RKO (cell line): ENCODE measurements around the gene SMAD3.
"Not testable (repeated sequence)": the region's sequence is repeated elsewhere in the genome, so short reads cannot be mapped to it uniquely, and the experiment has no call there.

Experiments used
- DNase-seq: peaks from one replicate; pipeline ENCODE4 v3.0.0-alpha.2; 2016; ENCODE audit warnings: low spot score

Gene SMAD3

DNA sequence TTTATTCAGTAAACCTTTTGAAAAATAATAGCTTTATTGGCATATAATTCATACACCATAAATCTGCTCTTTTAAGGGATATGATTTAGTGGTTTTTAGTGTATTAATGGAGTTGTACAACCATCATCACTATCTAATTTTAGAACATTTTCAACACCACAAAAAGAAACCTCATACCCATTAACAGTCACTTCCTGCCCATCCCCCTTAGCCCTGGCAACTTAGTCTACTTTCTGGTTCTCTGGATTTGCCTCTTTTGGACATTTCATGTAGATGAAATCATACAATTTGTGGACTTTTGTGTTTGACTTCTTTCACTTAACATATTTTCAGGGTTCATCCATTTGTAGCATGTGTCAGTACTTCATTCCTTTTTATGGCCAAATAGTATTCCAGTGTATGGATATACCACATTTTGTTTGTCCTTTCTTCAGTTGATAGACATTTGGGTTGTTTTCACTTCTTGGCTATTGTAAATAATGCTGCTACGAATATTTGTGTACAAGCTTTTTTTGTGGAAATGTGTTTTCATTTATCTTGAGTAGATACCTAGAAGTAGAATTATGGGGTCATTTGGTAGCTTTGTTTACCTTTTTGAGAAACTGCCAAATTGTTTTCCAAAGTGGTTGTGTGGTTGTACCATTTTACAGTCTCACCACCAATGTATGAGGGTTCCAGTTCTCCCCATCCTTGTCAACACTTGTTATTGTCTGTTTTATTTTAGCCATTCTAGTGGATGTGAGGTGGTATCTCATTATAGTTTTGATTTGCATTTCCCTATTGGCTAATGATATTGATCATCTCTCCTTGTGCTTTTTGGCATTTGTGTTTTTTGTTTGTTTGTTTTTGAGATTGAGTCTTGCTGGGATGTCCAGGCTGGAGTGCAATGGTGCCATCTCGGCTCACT lies 45.8 kb downstream of the SMAD3 start:
- no peak for DNase-seq

DNA sequence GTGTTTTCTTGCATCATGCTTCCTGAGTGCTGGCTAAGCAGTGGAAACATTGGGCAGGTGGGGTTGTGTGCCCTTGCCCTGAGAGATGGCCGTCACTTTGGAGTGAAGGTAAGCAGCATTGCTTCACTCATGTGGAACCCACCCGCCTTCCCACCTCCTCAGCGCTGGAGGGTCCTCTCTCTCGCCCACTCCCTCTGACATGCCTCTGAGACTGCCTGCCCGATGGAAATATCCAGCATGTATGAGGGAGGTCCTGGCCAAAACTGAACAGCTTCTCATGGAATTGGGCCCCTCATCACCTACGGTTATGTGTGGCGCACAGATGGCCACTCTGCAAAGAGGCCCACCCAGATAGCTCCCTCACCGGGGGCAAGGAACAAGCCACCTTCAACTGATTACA lies 48.6 kb downstream of the SMAD3 start:
- DNase-seq, result no peak

DNA sequence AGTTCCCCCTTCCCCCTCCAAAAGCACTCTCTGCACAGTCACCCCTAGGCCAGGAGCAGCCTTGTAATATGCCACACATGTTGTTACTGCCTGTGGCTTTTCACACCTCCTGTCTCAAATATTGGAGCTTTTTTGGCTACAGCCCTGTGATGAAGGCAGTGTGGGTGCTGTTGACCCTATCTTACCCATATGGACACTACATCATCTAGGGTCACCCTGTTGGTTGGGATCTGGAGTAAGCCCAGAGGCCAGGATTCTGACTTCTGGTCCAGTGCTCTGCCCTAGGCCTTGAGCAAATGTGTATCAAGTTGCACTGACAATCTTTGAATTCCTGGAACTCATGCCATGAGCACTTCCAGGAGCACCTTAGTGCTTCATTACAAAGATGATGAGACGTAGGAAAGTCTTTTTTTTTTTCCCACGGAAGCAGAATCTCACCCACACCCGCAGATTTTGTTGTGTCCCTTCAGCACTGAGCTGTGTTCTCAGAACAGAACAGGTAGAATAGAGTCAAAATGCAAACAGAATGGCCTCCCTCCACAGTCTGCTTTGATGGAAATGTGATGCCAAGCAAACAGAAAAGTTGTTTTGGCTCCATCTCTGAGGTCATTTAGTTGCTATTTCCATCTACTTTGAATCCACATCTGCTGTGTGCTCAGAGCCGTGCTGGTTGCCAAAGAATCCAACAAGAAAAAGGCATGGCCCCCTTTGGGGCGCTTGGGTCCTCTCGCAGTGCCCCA lies 49.6 kb downstream of the SMAD3 start:
- no peak for DNase-seq

DNA sequence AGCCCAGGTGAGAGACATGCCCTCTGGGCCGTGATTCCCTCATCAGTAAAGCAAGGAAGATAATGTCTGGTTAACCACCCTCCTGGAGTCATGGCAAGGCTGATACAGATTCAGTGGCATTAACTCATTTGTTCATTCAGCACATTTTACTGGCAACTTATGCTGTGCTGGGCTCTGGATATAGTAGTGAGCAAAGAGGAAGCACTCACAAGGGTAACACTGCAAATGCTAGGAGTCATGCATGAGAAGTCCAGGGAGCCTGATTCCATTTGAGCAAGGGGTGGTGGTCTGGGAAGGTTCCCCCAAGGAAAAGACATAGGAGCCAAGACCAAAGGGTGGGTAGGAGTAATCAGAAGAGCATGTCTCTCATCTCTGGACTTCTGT lies 50.2 kb downstream of the SMAD3 start:
- no peak for DNase-seq

DNA sequence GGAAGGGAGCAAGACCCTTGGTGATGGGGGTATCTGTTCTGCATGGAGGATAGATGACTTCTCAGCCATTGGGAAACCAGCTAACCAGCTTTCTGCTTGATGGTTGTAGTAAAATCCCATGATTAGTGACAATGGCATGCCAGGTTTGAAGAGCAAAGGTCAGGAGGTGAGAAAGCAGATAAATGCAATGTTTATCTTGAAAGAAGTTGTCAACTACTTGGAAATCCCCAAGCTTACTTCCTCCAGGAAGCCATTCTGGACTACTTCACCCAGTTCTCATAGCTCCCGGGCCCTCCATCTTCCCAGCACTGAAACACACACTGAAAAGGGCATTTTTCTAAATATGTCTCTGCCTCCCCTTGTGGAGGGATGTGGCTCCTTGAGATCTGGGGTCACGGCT lies 51.3 kb downstream of the SMAD3 start:
- DNase-seq, result no peak

DNA sequence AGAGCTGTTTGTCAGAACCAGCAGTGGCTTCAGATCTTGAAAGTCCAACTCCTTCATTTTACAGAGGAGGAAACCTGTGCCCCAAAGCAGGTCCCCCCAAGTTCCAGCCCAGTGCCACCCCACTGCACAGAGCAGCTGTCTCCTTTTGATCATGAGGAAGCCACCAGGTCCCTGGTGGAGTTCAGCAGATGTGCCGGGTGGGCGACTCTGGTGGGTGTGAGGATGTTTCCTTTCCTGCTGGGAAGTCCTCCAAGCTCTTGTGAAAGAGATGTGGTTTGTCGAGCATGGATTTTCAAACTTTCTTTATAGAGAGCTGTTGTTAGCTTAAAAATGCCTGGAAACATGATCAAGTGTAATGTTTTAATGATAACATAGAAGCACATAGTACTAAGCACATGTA lies 52.0 kb downstream of the SMAD3 start:
- no peak for DNase-seq

DNA sequence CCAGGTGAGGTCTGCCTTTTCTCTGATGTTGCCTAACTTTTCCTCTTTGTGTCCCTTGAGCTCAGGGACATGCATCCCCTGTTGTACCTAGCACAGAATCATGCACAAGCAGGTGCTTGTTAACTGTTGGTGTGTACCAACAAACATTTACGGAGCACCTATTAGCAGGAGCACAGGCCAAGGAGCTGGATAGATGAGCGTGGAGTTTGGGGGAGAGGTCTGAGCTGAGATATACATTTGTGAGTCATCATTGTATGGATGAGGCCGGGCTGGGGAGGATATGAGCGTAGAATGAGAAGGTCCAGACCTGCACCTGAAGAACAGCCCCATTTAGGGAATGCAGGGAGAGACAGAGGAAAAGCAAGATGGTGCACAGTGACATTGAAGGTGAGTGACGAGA lies 53.4 kb downstream of the SMAD3 start:
- DNase-seq, result no peak

DNA sequence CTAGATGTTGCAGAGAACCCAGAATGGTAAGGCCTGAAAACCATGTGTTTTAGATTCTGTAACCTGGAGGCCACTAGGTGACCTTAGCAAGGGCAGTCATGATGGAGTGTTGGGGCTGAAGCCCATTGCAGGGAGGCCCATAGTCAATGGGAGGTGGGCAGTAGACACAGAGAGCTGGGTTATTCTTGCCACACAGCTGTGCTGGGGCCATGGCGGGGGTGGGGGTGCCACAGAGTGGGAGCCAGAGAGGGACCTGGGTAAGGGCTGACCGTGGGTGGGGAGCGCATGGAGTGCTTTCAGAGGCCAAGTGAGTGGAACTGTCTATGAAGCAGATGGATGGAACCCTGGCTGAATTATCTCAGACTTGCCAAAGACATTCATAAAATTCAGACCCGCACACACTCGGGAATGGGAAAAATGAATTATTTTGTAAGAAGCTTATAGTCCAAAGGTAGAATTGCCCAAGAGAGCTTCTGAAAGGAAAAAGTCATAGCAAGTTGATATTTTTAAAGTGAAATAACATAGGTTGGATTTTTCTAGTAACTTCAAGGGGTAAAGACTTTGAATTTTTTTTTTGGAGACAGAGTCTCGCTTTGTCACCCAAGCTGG lies 53.9 kb downstream of the SMAD3 start:
- DNase-seq, result no peak

DNA sequence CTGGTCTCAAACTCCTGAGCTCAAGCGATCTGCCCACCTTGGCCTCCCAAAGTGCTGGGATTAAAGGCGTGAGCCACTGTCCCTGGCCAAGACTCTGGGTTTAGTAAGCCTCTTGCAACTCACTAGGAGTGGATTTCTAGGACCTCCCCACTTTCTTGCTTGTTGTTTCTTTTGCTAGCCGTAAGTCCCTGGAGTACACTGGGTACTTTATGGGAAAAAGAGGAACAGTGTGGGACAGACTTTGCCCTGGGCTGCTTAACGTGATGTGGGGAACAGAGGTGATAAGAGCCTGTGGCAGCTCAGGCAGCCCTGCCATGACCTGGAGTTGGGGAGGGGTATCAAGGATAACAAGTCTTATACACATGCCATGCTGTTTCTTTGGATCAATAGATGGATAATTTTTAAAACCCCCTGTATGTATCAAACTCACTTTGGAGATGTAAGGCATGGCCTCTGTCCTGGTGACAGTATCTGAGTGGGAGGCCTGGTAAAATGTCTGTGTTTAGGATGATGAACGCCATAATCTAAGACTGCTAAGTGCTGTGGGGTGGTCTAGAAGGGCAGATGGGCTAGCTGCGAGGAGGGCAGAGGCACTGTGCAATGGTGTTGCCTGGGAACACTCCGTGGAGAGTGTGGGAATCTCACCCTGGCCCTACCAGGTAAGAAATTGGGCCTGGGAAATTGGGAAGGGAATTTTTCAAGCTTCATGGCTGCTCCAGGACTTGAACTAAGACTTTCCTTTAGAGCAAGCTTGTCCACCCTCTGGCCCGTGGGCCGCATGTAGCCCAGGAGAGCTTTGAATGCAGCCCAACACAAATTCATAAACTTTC lies 54.8 kb downstream of the SMAD3 start:
- DNase-seq, result no peak

DNA sequence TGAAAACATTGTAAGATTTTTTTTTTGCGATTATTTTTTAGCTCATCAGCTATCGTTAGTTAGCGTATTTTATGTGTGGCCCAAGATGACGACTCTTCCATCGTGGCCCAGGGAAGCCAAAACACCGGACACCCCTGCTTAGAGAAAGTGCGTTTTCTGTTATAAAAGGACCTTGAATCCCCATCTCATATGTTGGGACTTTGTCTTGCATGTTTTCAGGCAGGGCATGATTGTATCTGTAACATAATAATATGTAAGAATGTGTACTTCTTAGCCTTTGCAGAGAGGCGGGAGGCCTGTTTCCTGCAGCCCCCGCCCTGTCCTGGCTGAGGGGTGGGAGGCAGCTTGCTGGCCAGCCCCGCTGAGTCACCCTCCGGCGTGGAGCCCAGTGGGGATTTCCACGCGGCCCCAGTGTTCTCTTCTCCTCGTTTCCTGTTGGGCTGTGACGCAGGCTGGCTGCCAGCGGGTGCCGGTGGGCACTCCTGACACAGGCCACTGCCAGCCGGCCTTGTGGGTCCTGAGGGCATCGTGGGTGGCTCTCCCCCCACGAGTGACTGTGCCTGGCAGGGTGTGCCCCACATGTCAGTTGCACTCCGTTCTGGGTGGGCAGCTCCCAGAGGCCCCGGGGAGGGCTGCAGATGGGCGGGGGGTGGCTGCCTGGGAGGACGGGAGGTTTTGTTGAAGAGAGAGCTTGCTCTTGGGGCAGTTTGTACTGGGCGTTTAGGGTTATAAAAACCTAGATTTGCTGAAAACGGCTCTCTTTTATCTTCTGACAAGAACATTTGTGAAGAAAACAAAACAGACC lies 55.6 kb downstream of the SMAD3 start:
- DNase-seq, result no peak

DNA sequence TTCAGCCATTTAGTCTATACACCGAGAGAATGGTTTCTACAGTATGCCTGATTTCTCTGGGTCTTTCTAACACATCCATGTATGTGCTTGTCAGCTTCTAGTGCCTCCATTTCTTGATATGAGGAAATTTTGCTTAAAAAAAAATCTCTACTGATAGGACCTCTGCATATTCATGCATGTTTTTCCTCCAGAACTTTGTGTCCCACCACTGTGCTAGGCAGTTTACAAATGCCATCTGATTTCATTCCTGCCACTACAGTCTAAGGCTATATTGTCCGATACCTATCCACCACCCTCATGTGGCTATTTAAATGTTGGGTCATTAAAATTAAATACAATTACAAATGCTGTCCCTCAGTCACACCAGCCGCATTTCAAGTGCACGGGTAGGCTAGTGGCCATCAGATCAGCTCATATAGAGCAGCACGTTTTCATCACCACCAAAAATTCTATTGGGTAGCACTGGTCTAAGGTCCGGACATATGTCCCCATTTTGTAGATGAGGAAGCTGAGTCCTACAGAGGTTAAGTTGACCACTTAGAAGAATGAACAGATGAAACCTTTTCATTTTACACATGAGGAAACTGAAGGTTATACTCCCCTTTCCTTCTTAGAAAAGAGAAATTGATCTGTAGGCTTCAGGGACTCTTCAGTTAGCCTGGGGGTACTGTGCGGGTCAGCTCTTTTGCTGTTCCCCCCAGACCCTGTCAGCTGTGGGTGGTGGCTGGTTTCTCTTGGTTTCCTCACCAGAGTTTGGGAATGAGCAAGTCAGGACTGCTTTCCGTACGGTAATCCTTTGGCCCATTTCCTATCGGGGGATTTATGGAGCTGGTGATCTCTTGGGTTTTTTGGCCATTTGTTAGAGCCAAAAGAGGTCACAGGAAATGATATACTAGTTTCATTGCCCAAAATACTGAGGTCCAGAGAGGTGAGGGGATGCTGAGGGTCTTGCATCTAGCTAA lies 56.5 kb downstream of the SMAD3 start:
- no peak for DNase-seq

DNA sequence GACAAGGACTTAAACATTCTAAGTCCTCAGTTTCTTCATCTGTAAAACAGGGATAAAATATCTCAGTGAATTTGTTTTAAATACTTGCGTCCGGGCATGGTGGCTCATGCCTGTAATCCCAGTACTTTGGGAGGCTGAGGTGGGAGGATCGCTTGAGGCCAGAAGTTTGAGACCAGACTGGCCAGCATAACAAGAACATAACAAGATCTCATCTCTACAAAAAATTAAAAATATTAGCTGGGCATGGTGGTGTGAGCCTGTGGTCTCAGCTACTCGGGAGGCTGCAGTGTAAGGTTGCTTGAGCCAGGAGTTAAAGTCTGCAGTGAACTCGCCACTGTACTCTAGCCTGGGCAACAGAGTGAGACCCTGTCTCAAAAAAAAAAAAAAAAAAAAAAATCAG lies 57.4 kb downstream of the SMAD3 start:
- DNase-seq, result not testable (repeated sequence)

DNA sequence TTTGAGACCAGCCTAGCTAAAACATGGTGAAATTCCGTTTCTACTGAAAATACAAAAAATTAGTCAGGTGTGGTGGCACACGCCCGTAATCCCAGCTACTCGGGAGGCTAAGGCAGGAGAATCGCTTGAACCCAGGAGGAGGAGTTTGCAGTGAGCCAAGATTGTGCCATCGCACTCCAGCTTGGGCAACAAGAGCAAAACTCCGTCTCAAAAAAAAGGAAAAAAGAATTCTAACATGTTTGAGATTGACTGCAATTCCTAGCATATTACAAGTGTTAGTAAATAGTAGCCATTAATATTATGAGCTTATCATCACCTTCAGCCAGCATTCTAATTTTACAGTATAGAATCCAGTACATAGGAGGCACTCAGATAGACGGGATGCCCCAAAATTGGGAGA lies 57.9 kb downstream of the SMAD3 start:
- not testable (repeated sequence) for DNase-seq

DNA sequence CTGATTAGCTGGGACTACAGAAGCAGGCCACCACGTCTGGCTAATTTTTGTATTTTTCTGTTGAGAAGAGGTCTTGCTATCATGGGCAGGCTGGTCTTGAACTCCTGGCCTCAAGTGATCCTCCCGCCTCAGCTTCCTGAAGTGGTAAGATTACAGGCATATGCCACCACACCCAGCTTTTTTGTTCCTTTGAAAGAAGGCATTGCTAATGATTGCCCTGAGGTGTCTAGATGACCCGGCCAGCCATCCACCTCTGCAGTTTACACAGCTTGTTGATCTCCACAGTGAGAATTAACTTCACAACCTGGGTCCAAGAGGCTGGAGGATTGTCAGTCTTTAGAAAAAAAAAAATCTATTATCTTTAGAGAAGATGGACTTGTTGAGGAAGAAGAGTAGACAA lies 58.7 kb downstream of the SMAD3 start:
- no peak for DNase-seq

DNA sequence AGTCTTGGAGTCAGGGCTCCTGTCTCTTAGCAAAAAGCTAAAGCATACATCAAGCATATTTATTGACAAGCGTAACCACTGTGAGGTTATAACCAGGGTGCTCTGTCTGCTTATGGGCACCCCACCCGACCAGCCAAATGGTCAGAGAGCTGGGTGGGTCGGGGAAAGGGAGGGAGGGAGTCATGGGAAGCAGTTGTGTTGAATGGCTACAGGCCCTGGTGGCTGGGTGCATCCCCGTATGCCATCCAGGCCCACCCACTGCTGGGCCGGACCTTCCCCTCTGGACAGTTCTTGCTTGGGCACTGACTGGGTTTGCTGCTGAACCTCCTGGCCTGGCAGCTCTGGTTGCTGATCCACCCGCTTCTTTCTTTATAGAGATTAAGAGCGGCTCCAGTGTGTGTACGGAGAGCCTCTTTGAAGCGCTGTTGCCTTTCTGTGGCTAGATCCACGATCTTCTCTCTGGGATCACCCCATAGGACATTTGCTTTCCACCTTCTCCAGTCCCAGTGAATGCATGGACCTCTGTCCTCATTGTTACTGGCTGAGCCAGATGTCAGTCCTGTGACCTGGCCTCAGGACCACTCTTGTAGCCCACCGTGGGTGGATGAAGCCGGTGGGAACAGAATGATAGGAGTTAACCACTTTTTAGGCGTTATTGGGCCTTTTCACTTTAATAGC lies 59.6 kb downstream of the SMAD3 start:
- no peak for DNase-seq

DNA sequence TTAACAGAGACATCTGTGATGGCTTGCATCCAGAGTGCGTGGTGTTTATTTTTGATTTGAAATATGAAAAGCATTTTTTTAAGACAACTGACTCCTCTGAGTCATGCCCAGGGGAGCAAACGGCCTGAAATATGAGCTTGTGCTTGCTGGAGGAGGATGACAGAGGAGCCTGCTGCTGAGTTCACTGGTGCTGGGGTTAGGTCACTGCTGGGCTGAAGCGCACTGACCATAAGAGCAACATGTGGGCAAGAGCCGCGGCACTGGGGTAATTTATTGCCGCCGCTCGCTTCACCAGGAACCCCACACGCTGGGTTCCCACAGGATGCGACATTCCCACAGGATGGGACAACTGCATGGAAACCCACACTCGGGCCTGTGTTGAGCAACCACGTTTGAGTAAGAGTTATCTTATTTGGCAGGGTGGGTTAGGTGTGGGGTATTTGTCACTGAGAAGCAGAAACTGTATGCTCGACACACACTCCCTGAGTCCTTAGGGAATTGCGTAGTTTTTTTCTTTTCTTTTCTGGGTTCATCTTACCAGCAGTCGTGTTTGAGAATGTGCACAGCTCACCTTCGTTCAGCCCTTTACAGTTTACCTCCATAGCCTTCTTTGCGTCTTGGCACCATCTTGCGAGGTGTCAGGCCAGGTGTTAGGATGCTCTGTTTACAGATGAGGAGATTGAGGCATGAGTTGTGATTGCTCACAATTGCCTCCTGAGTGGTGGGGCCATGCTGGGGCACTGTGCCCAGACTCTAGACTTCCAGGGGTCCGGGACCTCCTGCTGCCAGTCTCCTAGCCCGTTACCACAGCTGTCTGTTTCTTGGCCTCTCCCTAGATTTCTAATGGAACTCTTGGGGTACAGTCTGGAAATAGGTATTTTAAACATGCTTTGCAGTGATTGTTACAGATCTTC lies 60.4 kb downstream of the SMAD3 start:
- DNase-seq, result peak; percentile 92

DNA sequence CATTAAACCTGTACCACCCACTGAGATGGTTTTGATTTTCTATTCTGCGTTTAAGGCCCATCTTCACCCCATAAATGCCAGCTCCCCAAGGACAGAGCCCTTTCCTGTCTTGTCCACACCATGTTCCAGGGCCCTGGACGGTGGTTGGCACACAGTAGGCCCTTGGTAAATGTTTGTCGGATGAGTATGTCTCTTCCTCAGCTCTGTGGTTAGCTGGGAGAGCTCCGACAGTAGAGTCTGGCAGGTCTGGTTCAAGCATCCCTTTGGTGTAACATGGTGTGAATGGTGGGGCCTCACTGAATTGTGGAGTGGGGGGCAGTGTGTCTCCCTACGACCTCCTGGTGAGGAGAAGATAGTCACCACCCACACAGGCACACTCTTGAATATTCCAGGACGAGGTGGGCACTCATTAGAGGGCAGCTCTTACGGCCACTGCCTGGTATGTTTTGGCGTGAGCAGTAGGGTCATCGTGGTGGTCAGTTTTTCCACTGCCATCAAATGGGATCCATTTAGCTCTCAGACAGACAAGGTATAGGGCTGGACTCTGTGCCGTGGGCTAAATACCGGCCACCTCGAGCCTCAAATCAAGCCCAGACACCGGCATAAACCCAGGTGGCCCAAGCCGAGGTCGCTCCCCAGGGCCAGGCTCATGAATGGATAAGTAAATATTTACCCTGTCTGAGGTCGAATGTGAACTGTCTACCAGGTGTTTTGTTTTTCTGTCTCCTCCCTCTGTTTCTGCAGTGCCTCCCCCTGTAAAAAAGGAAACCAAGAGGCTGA lies 61.3 kb downstream of the SMAD3 start:
- DNase-seq, result no peak

DNA sequence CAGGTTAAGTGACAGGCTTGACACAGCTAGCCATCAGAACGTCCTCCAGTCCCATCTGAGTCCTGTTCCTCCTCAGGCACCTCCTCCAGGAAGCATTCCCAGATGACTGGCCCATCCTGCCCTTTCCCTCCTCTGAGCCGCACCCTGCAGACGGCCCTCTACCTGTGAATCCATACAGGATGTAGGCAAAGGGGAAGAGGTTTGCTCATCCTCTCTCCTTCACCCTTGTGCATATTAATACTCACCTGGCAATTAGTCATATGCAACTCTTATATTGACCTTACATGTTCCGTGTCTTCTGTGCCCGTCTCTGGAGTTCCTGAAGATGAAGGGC lies 61.9 kb downstream of the SMAD3 start:
- DNase-seq, result no peak
